A549 (cell line): ENCODE results near the gene PAM. TPM values are rescaled to one million over a fixed set of nuclear protein-coding genes. Genes with fewer than 3 reads are reported as not detected.

Experiments used
- ATAC-seq, 2 experiments: fragments of 200-7000 bp in 1 of 2; fragments of >200 bp in 1 of 2; cut with Nextera tagmentation in 1 of 2; cut with Tn5 transposase in 1 of 2; 3 replicates each; pipeline versions ENCODE4 v1.8.0 to v1.9.1; 2018 to 2020; ENCODE audit warnings: mild to moderate bottlenecking in 1 of 2, moderate library complexity in 1 of 2
- CTCF ChIA-PET: fragments of 300-600 bp; sonication (Branson Sonifier 250); formaldehyde crosslinking; extraction: SDS; loops from one replicate; lab custom pipeline; 2021; ENCODE audit warnings: antibody characterized with exemption, inconsistent platforms; lab: Yijun Ruan, JAX
- POLR2A ChIA-PET: fragments of 350-600 bp; formaldehyde crosslinking; extraction: SDS; loops from one replicate; lab custom pipeline; 2021; ENCODE audit warnings: antibody characterized with exemption, inconsistent platforms; lab: Yijun Ruan, JAX
- DNase-seq, 2 experiments: peaks; one replicate each; pipeline versions ENCODE4 v3.0.0 to v3.0.0-alpha.2; 2011 to 2016; ENCODE audit warnings: low read depth in 1 of 2, low spot score in 1 of 2
- FAIRE-seq: peaks from 2 replicates; lab custom pipeline; 2011; peaks lifted over from hg19 to GRCh38; lab: Jason Lieb, UNC
- H3K27ac ChIP-seq, 2 experiments: fragments of >200 bp; sonication (Bioruptor Twin); formaldehyde crosslinking; 3 replicates each; pipeline ENCODE4 v1.5.1; 2016 to 2017
- H3K4me1 ChIP-seq: fragments of >200 bp; sonication (Bioruptor Twin); formaldehyde crosslinking; 3 replicates; pipeline ENCODE4 v1.6.1; 2016
- H3K4me2 ChIP-seq: fragments of >200 bp; sonication (Bioruptor Twin); formaldehyde crosslinking; 3 replicates; pipeline ENCODE4 v1.6.1; 2016
- H3K4me3 ChIP-seq: fragments of >200 bp; sonication (Bioruptor Twin); formaldehyde crosslinking; 3 replicates; pipeline ENCODE4 v1.5.1; 2016
- H3K9me3 ChIP-seq: fragments of >200 bp; sonication (Bioruptor Twin); formaldehyde crosslinking; 3 replicates; pipeline ENCODE4 v1.6.1; 2016
- CBX2 ChIP-seq: fragments of 200-600 bp; sonication (generic); IDR thresholded peaks from 2 replicates; pipeline ENCODE4 v1.6.1; 2016; ENCODE audit warnings: low read depth, mild to moderate bottlenecking, borderline replicate concordance
- CEBPB ChIP-seq, 2 experiments: fragments of >200 bp in 1 of 2; sonication (Bioruptor Twin) in 1 of 2; formaldehyde crosslinking in 1 of 2; IDR thresholded peaks; 2 replicates each; pipeline ENCODE4 v1.6.1; 2012 to 2016
- E2F6 ChIP-seq: IDR thresholded peaks from 2 replicates; pipeline ENCODE4 v1.6.1; 2012; ENCODE audit warnings: low read depth, borderline replicate concordance
- ELK1 ChIP-seq: fragments of 150-350 bp; IDR thresholded peaks from 2 replicates; pipeline ENCODE4 v1.6.1; 2014; ENCODE audit warnings: low read depth, mild to moderate bottlenecking, low read length
- ESRRA ChIP-seq: fragments of 150-350 bp; IDR thresholded peaks from 2 replicates; pipeline ENCODE4 v1.6.1; 2014; ENCODE audit warnings: mild to moderate bottlenecking, low read length, borderline replicate concordance
- FOSB ChIP-seq: fragments of 250-450 bp; sonication (Bioruptor Pico); IDR thresholded peaks from 2 replicates; pipeline ENCODE4 v1.5.0; 2020; ENCODE audit warnings: mild to moderate bottlenecking, moderate library complexity
- FOSL2 ChIP-seq, 2 experiments: fragments of 450-650 bp in 1 of 2; fragments of >200 bp in 1 of 2; sonication (Bioruptor Twin) in 1 of 2; formaldehyde crosslinking; IDR thresholded peaks; 2 replicates each; pipeline versions ENCODE4 v1.5.0 to v1.6.1; 2016 to 2020; ENCODE audit warnings: mild to moderate bottlenecking in 1 of 2, moderate library complexity in 1 of 2
- HES2 ChIP-seq: fragments of >200 bp; sonication (Bioruptor Twin); formaldehyde crosslinking; IDR thresholded peaks from 2 replicates; pipeline ENCODE4 v1.6.1; 2016
- HOXA7 ChIP-seq: fragments of 250-450 bp; sonication (Bioruptor Pico); IDR thresholded peaks from 2 replicates; pipeline ENCODE4 v1.5.0; 2020; ENCODE audit warnings: mild to moderate bottlenecking, moderate library complexity
- JUN ChIP-seq, 2 experiments: fragments of >200 bp; sonication (Bioruptor Twin); formaldehyde crosslinking; IDR thresholded peaks; 2 replicates in 1 of 2; 3 replicates in 1 of 2; pipeline ENCODE4 v1.6.1; 2016 to 2017
- KDM1A ChIP-seq: fragments of 200-600 bp; sonication (generic); IDR thresholded peaks from 2 replicates; pipeline ENCODE4 v1.6.1; 2016; ENCODE audit warnings: low read depth, mild to moderate bottlenecking
- KDM5A ChIP-seq: fragments of 200-600 bp; sonication (generic); IDR thresholded peaks from 2 replicates; pipeline ENCODE4 v1.6.1; 2016; ENCODE audit warnings: antibody characterized with exemption, mild to moderate bottlenecking
- MAFK ChIP-seq: fragments of 450-650 bp; IDR thresholded peaks from 2 replicates; pipeline ENCODE4 v1.6.1; 2014; ENCODE audit not compliant: partially characterized antibody
- MAX ChIP-seq: IDR thresholded peaks from 2 replicates; pipeline ENCODE4 v1.6.1; 2012
- MYC ChIP-seq: IDR thresholded peaks from 2 replicates; pipeline ENCODE4 v1.6.1; 2012; ENCODE audit warnings: mild to moderate bottlenecking, inconsistent platforms, low read length, improper control_type of control experiment, borderline replicate concordance
- NFE2L2 ChIP-seq: fragments of 150-350 bp; conservative IDR thresholded peaks from 2 replicates; pipeline ENCODE4 v1.6.1; 2014; ENCODE audit warnings: low read length
- PHF8 ChIP-seq: fragments of 200-600 bp; sonication (generic); IDR thresholded peaks from 2 replicates; pipeline ENCODE4 v1.6.1; 2016; ENCODE audit warnings: low read depth, mild to moderate bottlenecking, antibody characterized with exemption, moderate library complexity, borderline replicate concordance
- RAD21 ChIP-seq, 2 experiments: fragments of >200 bp in 1 of 2; sonication (Bioruptor Twin) in 1 of 2; formaldehyde crosslinking in 1 of 2; IDR thresholded peaks in 1 of 2; conservative IDR thresholded peaks in 1 of 2; 2 replicates in 1 of 2; 3 replicates in 1 of 2; pipeline ENCODE4 v1.6.1; 2012 to 2018; ENCODE audit warnings: inconsistent platforms in 1 of 2
- REST ChIP-seq: fragments of 200-600 bp; sonication (generic); IDR thresholded peaks from 2 replicates; pipeline ENCODE4 v1.6.1; 2016; ENCODE audit warnings: antibody characterized with exemption, mild to moderate bottlenecking, moderate library complexity
- RFX5 ChIP-seq: fragments of 450-650 bp; IDR thresholded peaks from 2 replicates; pipeline ENCODE4 v1.7.1; 2014; ENCODE audit warnings: antibody characterized with exemption, mild to moderate bottlenecking, moderate library complexity
- SMC3 ChIP-seq: fragments of >200 bp; sonication (Bioruptor Twin); formaldehyde crosslinking; IDR thresholded peaks from 3 replicates; pipeline ENCODE4 v1.6.1; 2018; ENCODE audit warnings: inconsistent platforms
- SREBF2 ChIP-seq: fragments of 450-650 bp; IDR thresholded peaks from 2 replicates; pipeline ENCODE4 v1.6.1; 2014; ENCODE audit warnings: mild to moderate bottlenecking, moderate library complexity
- whole genome bisulfite sequencing: methylation state at CpG from one replicate; pipeline ENCODE4 v1.1.6; 2017; ENCODE audit errors: missing lambda C conversion rate; 5-methylcytosine and 5-hydroxymethylcytosine counted together
- polyA plus RNA-seq, 4 experiments: library from polyadenylated mRNA; depleted of rRNA in 3 of 4; stranded (reverse); fragments of >200 nt; fragmentation: RNase III in 1 of 4; extraction: RNeasy Plus Mini Kit Qiagen cat#74134 plus additional on column Dnase treatment in 1 of 4; gene quantifications; 2 replicates in 3 of 4; 3 replicates in 1 of 4; pipeline ENCODE4 v1.2.3, GENCODE V29; 2011 to 2017

PAM gene
- polyA plus RNA-seq, 2 of the 4 experiments (the other 2 are of a cell fraction), result 21.5 to 25.1 TPM

- H3K9me3 ChIP-seq, result no peaks in the 10 kb centered on the region
- H3K4me3 ChIP-seq, result no peak overlapping the region
- ATAC-seq (no peak), DNase-seq (no peak), FAIRE-seq (no peak)
- CTCF ChIA-PET, result no interaction called here
- no peak overlapping the region for H3K4me2 ChIP-seq
- TF ChIP-seq CBX2 (no peak), NFE2L2 (no peak), KDM5A (no peak), RAD21 (conservative IDR thresholded peaks at IDR 0.05 in 1 of 2, IDR thresholded peaks at IDR 0.05 in 1 of 2) (no peak), E2F6 (no peak), KDM1A (no peak), HOXA7 (CRISPR knock-in tag) (no peak), RFX5 (no peak), SMC3 (no peak), REST (no peak), HES2 (no peak), MYC (no peak), ESRRA (no peak), JUN (IDR thresholded peaks at IDR 0.05) (no peak), MAX (no peak), ELK1 (no peak), FOSL2 (IDR thresholded peaks at IDR 0.05) (no peak), FOSL2 (CRISPR knock-in tag; IDR thresholded peaks at IDR 0.05) (no peak), CEBPB (IDR thresholded peaks at IDR 0.05) (no peak), FOSB (no peak), PHF8 (no peak)
- 65% methylated on average over 4 of the region's 4 CpGs for WGBS
- H3K27ac ChIP-seq, result no peak overlapping the region
- no peaks in the 10 kb centered on the region for H3K4me1 ChIP-seq
- POLR2A ChIA-PET, result no interaction called here
Measured at GRCh38 chr5:102975045-102975444, 219.9 kb downstream of the PAM start.

- 60% methylated on average over 3 of the region's 3 CpGs for WGBS
- CTCF ChIA-PET, result no interaction called here
- H3K9me3 ChIP-seq, result no peaks in the 10 kb centered on the region
- H3K27ac ChIP-seq, result no peak overlapping the region
- TF ChIP-seq MAFK (peak; percentile 62), SREBF2 (no peak)
- TF ChIP-seq, all 56 proteins: peak for 1
- ATAC-seq (no peak), DNase-seq (no peak), FAIRE-seq (no peak)
- no peak overlapping the region for H3K4me3 ChIP-seq
- no peaks in the 10 kb centered on the region for H3K4me1 ChIP-seq
- POLR2A ChIA-PET, result no interaction called here
- no peak overlapping the region for H3K4me2 ChIP-seq
Measured at GRCh38 chr5:102975457-102976182, 220.5 kb downstream of the PAM start.
